HepG2 (cell line): ENCODE data around the gene GRIK2. TPM values are rescaled to one million over a fixed set of nuclear protein-coding genes. Genes with fewer than 3 reads are reported as not detected.

Experiments
- ATAC-seq: fragments of 200-7000 bp; cut with Tn5 transposase; 3 replicates; pipeline ENCODE4 v1.9.1; 2020; ENCODE audit warnings: mild to moderate bottlenecking, moderate library complexity
- BruUV-seq: library from RNA; stranded (reverse); fragments of 400-500 nt; replicated peaks from 2 replicates; lab custom pipeline; 2021; lab: Mats Ljungman, UMichigan
- CTCF ChIA-PET: fragments of 300-600 bp; formaldehyde crosslinking; extraction: SDS; loops from one replicate; lab custom pipeline; 2021; ENCODE audit warnings: low total read pairs, inconsistent platforms, low intra/inter-chr PET ratio; lab: Yijun Ruan, JAX
- POLR2A ChIA-PET: fragments of 350-600 bp; sonication (Branson Sonifier 250); formaldehyde crosslinking; loops from one replicate; lab custom pipeline; 2020; ENCODE audit warnings: antibody characterized with exemption, inconsistent platforms; lab: Yijun Ruan, JAX
- DNase-seq: peaks from one replicate; pipeline ENCODE4 v3.0.0-alpha.2; 2015; ENCODE audit warnings: low spot score
- FAIRE-seq: peaks from 3 replicates; lab custom pipeline; 2011; peaks lifted over from hg19 to GRCh38; lab: Jason Lieb, UNC
- H2AFZ ChIP-seq: one replicate; pipeline ENCODE4 v1.6.1; 2011; ENCODE audit warnings: low read length, inconsistent platforms
- H3K27ac ChIP-seq: fragments of 300-600 bp; 3 replicates; pipeline ENCODE4 v1.8.0; 2011; ENCODE audit warnings: mixed run types, mild to moderate bottlenecking, mixed read lengths, low read length, inconsistent platforms; ENCODE audit not compliant: insufficient read depth; ENCODE audit errors: extremely low read length
- H3K27me3 ChIP-seq, 2 experiments: fragments of 200-600 bp in 1 of 2; 2 replicates in 1 of 2; 3 replicates in 1 of 2; pipeline versions ENCODE4 v1.6.0 to v1.8.0; 2011; ENCODE audit warnings: low read length in 2 of 2, mild to moderate bottlenecking in 2 of 2, moderate library complexity in 2 of 2, inconsistent platforms in 1 of 2; ENCODE audit not compliant: insufficient read depth in 2 of 2, control insufficient read depth in 1 of 2
- H3K36me3 ChIP-seq, 2 experiments: fragments of 200-600 bp in 1 of 2; replicated peaks in 1 of 2; 2 replicates in 1 of 2; 3 replicates in 1 of 2; pipeline versions ENCODE4 v1.5.1 to v1.8.0; 2011; ENCODE audit warnings: low read length in 2 of 2, inconsistent platforms in 1 of 2; ENCODE audit not compliant: insufficient read depth in 2 of 2, control insufficient read depth in 1 of 2
- H3K4me1 ChIP-seq: 2 replicates; pipeline ENCODE4 v1.5.1; 2012; ENCODE audit warnings: low read length, inconsistent platforms; ENCODE audit not compliant: insufficient read depth
- H3K4me2 ChIP-seq: 2 replicates; pipeline ENCODE4 v1.6.0; 2011; ENCODE audit warnings: low read depth, low read length, inconsistent platforms
- H3K4me3 ChIP-seq, 3 experiments: fragments of 200-600 bp in 1 of 3; sonication (generic), shearing (Covaris generic) in 1 of 3; replicated peaks in 1 of 3; 2 replicates each; pipeline ENCODE4 v1.5.1; 2011 to 2016; ENCODE audit warnings: low read length in 3 of 3, inconsistent platforms in 2 of 3, low read depth in 2 of 3, mild to moderate bottlenecking in 2 of 3, control low read depth in 1 of 3, mixed read lengths in 1 of 3; ENCODE audit not compliant: insufficient read depth in 1 of 3
- H3K79me2 ChIP-seq: one replicate; pipeline ENCODE4 v1.6.1; 2011; ENCODE audit warnings: low read length, inconsistent platforms; ENCODE audit not compliant: insufficient read depth
- H3K9ac ChIP-seq: 2 replicates; pipeline ENCODE4 v1.6.0; 2011; ENCODE audit warnings: mild to moderate bottlenecking, low read depth, low read length, inconsistent platforms; ENCODE audit not compliant: insufficient read depth
- H3K9me3 ChIP-seq: 2 replicates; pipeline ENCODE4 v1.5.1; 2012; ENCODE audit warnings: mild to moderate bottlenecking, low read length
- H4K20me1 ChIP-seq: 2 replicates; pipeline ENCODE4 v1.6.0; 2011; ENCODE audit warnings: inconsistent platforms, mild to moderate bottlenecking, low read length, moderate library complexity; ENCODE audit not compliant: insufficient read depth
- BCL3 ChIP-seq: sonication (generic); formaldehyde crosslinking; IDR thresholded peaks from 2 replicates; pipeline ENCODE4 v1.5.1; 2020; ENCODE audit warnings: mild to moderate bottlenecking, missing genetic modification reagents, moderate library complexity
- CSRNP1 ChIP-seq: sonication (generic); formaldehyde crosslinking; IDR thresholded peaks from 2 replicates; pipeline ENCODE4 v1.8.1; 2023; ENCODE audit warnings: mild to moderate bottlenecking, missing genetic modification reagents
- CTCF ChIP-seq: sonication (generic); formaldehyde crosslinking; IDR thresholded peaks from 2 replicates; pipeline ENCODE4 v1.5.0; 2020; ENCODE audit warnings: mild to moderate bottlenecking, missing genetic modification reagents, moderate library complexity
- KDM2A ChIP-seq: sonication (generic); formaldehyde crosslinking; IDR thresholded peaks from 2 replicates; pipeline ENCODE4 v1.4.0; 2020; ENCODE audit warnings: low read depth, missing genetic modification reagents, borderline replicate concordance
- KLF11 ChIP-seq: IDR thresholded peaks from 2 replicates; pipeline ENCODE4 v1.6.1; 2016; ENCODE audit warnings: missing compliant biosample characterization
- LRRFIP1 ChIP-seq: sonication (generic); formaldehyde crosslinking; conservative IDR thresholded peaks from 2 replicates; pipeline ENCODE4 v1.4.0; 2020; ENCODE audit warnings: missing genetic modification reagents
- SMYD3 ChIP-seq: sonication (generic); formaldehyde crosslinking; IDR thresholded peaks from 2 replicates; pipeline ENCODE4 v1.8.1; 2023; ENCODE audit warnings: mild to moderate bottlenecking, missing genetic modification reagents
- ZNF543 ChIP-seq: sonication (generic); formaldehyde crosslinking; IDR thresholded peaks from 2 replicates; pipeline ENCODE4 v1.4.0; 2020; ENCODE audit warnings: mild to moderate bottlenecking, missing genetic modification reagents
- ZNF639 ChIP-seq: conservative IDR thresholded peaks from 2 replicates; pipeline ENCODE4 v1.6.1; 2018; ENCODE audit warnings: missing genetic modification reagents
- ZNF790 ChIP-seq: sonication (generic); formaldehyde crosslinking; IDR thresholded peaks from 2 replicates; pipeline ENCODE4 v1.8.0; 2022; ENCODE audit warnings: missing genetic modification reagents, mild to moderate bottlenecking, borderline replicate concordance
- WGBS: methylation state at CpG from one replicate; pipeline ENCODE4 v1.1.6; 2017; ENCODE audit warnings: low lambda C conversion rate; 5-methylcytosine and 5-hydroxymethylcytosine counted together
- in situ Hi-C: cut with HindIII; loops from 2 replicates; pipeline ENCODE4 v1.10.0; 2017; ENCODE audit warnings: low pct_unique_long_range_greater_than_20kb; ENCODE audit not compliant: extremely low pct_ligation_motif_present
- intact Hi-C: fragments of 100-400 bp; cut with micrococcal nuclease; formaldehyde crosslinking; loops from one replicate; pipeline ENCODE4 v1.10.0; 2022; ENCODE audit not compliant: unreplicated experiment
- polyA plus RNA-seq, 8 experiments: library from polyadenylated mRNA; depleted of rRNA in 3 of 8; stranded (reverse) in 7 of 8; unstranded in 1 of 8; fragments of >200 nt; fragmentation: Illumina TruSeq in 4 of 8; extraction: Trizol in 4 of 8; gene quantifications; 2 replicates each; pipeline versions ENCODE4 v1.2.1 to v1.2.3, GENCODE V29; 2011 to 2016; ENCODE audit warnings: low read depth in 4 of 8, missing spikeins in 1 of 8, mixed read lengths in 1 of 8; ENCODE audit not compliant: insufficient read depth in 1 of 8
- total RNA-seq, 5 experiments: library from RNA; depleted of rRNA; stranded (reverse); fragments of >200 nt; fragmentation: Illumina TruSeq; extraction: Trizol; gene quantifications; 2 replicates each; pipeline ENCODE4 v1.2.3, GENCODE V29; 2016; ENCODE audit warnings: low read depth in 1 of 5

Gene GRIK2
- total and polyA plus RNA-seq, 2 of the 13 experiments (the other 11 are each of a cell fraction or from before 2014, with no cell fraction given): not detected

- TF ChIP-seq BCL3: no peak
These were observed 72.4 kb downstream of the GRIK2 start (continued) for GRCh38 chr6:101465863-101466262.

GRCh38 chr6:101477436-101477835 lies 83.9 kb downstream of the GRIK2 start:
- 0% methylated on average over 2 of the region's 2 CpGs for WGBS
- ATAC-seq: no peak
- TF ChIP-seq SMYD3 (CRISPR knock-in tag): no peak
- TF ChIP-seq CTCF (CRISPR knock-in tag): no peak
- TF ChIP-seq KDM2A (CRISPR knock-in tag): no peak
- no peak for TF ChIP-seq ZNF790 (CRISPR knock-in tag)
- no peak for TF ChIP-seq LRRFIP1
- no peak for TF ChIP-seq ZNF639 (CRISPR knock-in tag)
- TF ChIP-seq ZNF543 (CRISPR knock-in tag): no peak
- TF ChIP-seq KLF11: no peak
- no peak for TF ChIP-seq CSRNP1 (CRISPR knock-in tag)

More at GRCh38 chr6:101477436-101477835, 83.9 kb downstream of the GRIK2 start:
- in situ Hi-C loops: no loop called here
- H3K27me3 ChIP-seq: no peaks in the 10 kb centered on the region
- H3K4me1 ChIP-seq: no peaks in the 10 kb centered on the region
- no peak overlapping the region for H2AFZ ChIP-seq
- no peaks in the 10 kb centered on the region for H4K20me1 ChIP-seq
- no peak overlapping the region for H3K4me3 ChIP-seq
- intact Hi-C loops: no loop called here
- no peaks in the 10 kb centered on the region for H3K9me3 ChIP-seq
- ChIA-PET CTCF (no interaction called here), POLR2A (no interaction called here)
- H3K9ac ChIP-seq: no peak overlapping the region
- no peak overlapping the region for H3K27ac ChIP-seq
- no peaks in the 10 kb centered on the region for H3K79me2 ChIP-seq
- FAIRE-seq: no peak
- H3K36me3 ChIP-seq: no peaks in the 10 kb centered on the region
- no TSS peak for BruUV-seq
- H3K4me2 ChIP-seq: no peak overlapping the region
- DNase-seq: no peak
